VCaP (cell line): Measurements from ENCODE around the gene PSG5.
"Not testable (repeated sequence)": the region's sequence is repeated elsewhere in the genome, so short reads cannot be mapped to it uniquely, and the experiment has no call there.

Source experiments
- H3K27ac ChIP-seq: fragments of 450-650 bp; 2 replicates; pipeline ENCODE4 v1.5.1; 2017
- CTCF ChIP-seq: fragments of 450-650 bp; conservative IDR thresholded peaks from 2 replicates; pipeline ENCODE4 v1.5.1; 2017; ENCODE audit warnings: mild to moderate bottlenecking, moderate library complexity

PSG5 gene

GRCh38 chr19:43197666-43198397 lies 11.5 kb upstream of the PSG5 start:
- H3K27ac ChIP-seq, result not testable (repeated sequence)

DNA sequence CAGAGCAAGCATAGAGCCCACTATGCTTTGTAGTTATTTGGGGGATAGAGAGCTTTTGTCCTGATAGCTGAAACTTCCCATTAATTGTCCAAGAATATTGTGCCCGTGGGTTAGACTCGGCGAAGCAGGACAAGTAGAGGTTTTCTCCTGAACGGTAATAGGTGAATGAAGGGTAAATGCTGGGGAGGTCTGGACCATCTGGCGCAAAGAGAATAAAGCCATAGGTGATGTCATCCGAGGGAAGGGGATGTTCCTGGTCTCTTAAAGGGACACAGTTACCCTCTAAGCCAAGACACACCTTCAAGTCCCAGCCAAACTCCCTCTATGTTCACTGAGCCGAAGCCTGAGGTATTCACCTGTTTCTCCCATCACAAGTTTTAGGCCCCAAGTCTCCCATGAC lies 8.1 kb upstream of the PSG5 start:
- H3K27ac ChIP-seq, result not testable (repeated sequence)

- H3K27ac ChIP-seq, result not testable (repeated sequence)
Observed at GRCh38 chr19:43192381-43193155, 6.2 kb upstream of the PSG5 start.

GRCh38 chr19:43188092-43188491 lies 1.8 kb upstream of the PSG5 start:
- H3K27ac ChIP-seq, result not testable (repeated sequence)

GRCh38 chr19:43181869-43182771 lies 4.2 kb downstream of the PSG5 start:
- H3K27ac ChIP-seq, result not testable (repeated sequence)

More at GRCh38 chr19:43188092-43188491, 1.8 kb upstream of the PSG5 start:
- TF ChIP-seq CTCF, result peak; percentile 30; the same call in 1 of the 2 replicates

DNA sequence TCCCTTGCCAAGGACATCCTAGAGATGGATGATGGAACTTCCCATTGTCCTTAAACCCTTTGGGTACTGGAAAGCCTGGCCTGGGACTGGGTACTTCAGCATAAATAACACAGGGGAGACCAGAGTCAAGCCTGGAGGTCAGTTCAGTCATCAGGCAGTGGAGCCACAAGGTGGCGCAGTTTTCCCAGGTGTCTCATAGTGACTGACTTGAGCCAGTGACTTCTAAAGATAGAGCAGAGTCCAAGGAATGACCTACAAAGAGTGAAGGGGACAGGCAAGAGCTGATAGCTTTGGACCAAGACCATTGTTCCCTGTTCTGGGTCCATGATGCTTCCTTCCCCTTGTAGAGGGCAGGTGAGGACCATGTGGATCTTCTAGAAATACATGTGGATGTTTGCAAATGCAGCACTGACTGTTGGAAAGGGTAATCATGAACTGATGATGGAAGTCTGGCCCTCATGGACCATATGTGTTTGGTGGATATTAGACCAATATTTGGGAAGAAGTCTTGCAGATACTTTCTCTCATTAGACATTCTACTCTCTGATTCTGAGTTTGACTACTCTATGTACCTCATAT lies 6.7 kb downstream of the PSG5 start:
- not testable (repeated sequence) for H3K27ac ChIP-seq

GRCh38 chr19:43178577-43178976 lies 7.8 kb downstream of the PSG5 start:
- H3K27ac ChIP-seq, result not testable (repeated sequence)

DNA sequence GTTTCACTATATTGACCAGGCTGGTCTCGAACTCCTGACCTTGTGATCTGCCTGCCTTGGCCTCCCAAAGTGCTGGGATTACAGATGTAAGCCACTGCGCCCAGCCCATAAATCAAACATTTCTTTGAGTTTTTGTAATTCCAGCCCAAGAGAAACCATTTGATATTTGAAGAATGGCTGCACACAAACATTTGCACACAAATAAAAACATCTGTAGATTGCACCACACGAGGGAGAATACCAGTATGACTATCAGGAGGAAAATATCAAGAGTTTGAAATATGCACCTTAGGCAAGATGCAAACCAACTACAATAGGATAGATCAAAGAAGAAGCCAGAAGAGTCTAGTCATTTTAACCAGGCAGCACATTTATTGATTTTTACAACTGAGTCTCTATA lies 20.4 kb downstream of the PSG5 start:
- not testable (repeated sequence) for H3K27ac ChIP-seq

DNA sequence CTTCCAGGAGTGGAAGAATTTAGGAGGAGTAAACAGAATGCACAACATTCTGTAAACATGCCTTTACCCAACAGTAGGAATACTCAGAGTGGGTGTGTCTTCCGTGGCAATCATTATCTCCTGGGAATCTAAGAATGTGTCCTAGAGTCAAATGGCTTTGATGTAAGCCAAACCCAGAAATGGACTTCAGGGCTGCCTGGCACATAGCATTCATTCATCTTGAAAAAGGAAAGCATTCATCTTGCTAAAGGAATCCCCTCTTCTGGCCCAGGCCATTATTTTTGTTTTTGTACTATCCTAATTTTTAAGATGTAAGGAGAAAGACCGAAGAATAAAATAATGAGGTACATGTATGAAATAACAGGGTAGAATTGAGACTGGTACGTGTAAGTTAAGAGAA lies 23.2 kb downstream of the PSG5 start:
- H3K27ac ChIP-seq, result not testable (repeated sequence)

DNA sequence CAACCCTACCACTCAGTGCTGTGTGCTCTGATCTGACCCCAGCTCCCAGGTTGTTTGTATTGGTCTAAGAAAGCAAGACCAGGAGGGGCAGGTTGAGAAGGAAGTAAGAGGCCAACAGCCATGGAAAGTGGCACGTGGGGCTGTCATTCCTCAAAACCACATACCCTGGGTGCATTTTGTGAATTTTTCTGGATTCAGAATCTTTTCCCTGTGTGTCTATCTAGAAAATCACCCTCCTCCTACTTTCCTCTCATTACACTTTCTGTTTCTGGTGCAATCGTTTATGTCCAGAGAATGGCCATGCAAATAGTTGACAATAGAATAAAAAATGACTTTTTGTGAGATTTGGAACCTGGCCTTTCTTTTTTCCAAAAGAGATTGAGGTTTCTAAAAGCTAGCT lies 24.1 kb downstream of the PSG5 start:
- not testable (repeated sequence) for H3K27ac ChIP-seq

GRCh38 chr19:43152214-43152613 lies 34.1 kb downstream of the PSG5 start:
- no peak overlapping the region for H3K27ac ChIP-seq
- no peak for TF ChIP-seq CTCF

GRCh38 chr19:43149788-43150187 lies 36.5 kb downstream of the PSG5 start:
- H3K27ac ChIP-seq, result peak overlapping the region; percentile 42

DNA sequence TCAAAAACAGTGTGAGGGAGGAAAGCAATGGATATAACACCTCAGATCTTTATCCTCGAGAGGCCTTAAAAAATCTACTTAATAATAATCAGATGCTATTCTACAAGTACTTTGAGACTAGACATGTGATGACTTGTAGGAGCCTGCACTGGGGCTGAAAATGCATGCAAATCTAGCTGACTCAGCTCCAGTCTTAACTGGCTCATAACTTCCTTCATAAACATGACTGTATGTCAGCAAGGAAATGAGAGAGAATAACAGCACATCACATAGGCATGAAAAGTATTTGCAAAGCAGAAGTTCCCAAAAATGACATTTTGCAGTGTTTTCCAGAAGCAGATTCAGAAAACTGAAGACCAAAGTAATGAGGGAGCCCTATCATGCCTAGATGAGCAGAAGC lies 38.1 kb downstream of the PSG5 start:
- no peak for TF ChIP-seq CTCF

GRCh38 chr19:43141763-43142162 lies 44.6 kb downstream of the PSG5 start:
- H3K27ac ChIP-seq, result not testable (repeated sequence)

More for the DNA sequence above, 38.1 kb downstream of the PSG5 start:
- H3K27ac ChIP-seq, result no peak overlapping the region
